GM18951 (cell line): ENCODE measurements around the gene RETSAT.
"Not testable (repeated sequence)": the region's sequence is repeated elsewhere in the genome, so short reads cannot be mapped to it uniquely, and the experiment has no call there.

Experiments used
- POLR2A ChIP-seq: IDR thresholded peaks from 4 replicates; pipeline ENCODE4 v1.6.1; 2011; ENCODE audit warnings: mild to moderate bottlenecking; ENCODE audit not compliant: insufficient read length, insufficient read depth; ENCODE audit errors: extremely low read depth
- in situ Hi-C: fragments of 300-500 bp; cut with MboI; formaldehyde crosslinking; loops from one replicate; pipeline ENCODE4 v1.12.0; 2022; ENCODE audit warnings: low sequenced_read_pairs, mixed read lengths, inconsistent platforms; ENCODE audit not compliant: unreplicated experiment

Gene RETSAT

GRCh38 chr2:85319796-85320195, 34.5 kb downstream of the RETSAT start:
- in situ Hi-C loops = no loop called here
- TF ChIP-seq POLR2A = no peak

GRCh38 chr2:85318222-85319074, 35.9 kb downstream of the RETSAT start:
- no peak for TF ChIP-seq POLR2A
- in situ Hi-C loops = no loop called here

- in situ Hi-C loops = not testable (repeated sequence)
Observed at GRCh38 chr2:85315921-85316320, 38.4 kb downstream of the RETSAT start.

- TF ChIP-seq POLR2A = no peak
- in situ Hi-C loops = no loop called here
Observed at GRCh38 chr2:85314884-85315242, 39.5 kb downstream of the RETSAT start.

DNA sequence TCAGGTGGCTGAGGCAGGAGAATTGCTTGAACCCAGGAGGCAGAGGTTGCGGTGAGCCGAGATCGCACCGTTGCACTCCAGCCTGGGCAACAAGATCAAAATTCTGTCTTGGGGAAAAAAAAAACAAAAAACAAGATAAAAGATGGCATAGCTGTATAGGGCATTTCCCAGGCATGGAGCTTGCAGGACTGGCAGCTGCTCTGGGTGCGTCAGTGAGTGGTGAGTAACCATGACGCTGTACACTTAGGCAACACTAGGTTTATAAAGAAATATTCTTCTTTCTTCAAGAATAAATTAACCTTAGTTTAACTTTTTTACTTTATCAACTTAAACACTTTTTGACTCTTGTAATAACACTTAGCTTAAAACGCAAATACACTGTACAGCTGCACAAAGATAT, 41.9 kb downstream of the RETSAT start:
- in situ Hi-C loops = no loop called here
- no peak for TF ChIP-seq POLR2A

DNA sequence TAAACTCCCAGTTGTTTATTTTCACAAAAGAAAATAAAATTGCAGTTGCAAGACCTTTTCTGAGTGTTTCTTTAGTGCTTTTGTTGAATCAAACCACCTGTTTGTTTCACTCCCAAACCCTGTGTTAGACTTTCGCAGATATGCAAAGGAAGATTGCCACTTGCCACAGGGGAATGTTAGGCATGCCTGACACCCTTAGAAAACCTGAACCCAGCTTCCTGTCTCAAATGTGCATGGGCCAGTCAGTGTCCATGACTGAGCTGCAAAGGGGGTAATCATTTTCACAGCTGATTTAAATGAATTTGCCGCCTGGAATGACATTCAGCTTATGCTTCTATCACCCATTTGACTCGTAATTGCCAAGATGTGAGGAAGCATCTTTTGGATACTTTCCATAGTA, 44.0 kb downstream of the RETSAT start:
- in situ Hi-C loops = no loop called here
- no peak for TF ChIP-seq POLR2A

- in situ Hi-C loops = no loop called here
- TF ChIP-seq POLR2A = no peak
Observed at GRCh38 chr2:85309699-85310321, 44.5 kb downstream of the RETSAT start.

DNA sequence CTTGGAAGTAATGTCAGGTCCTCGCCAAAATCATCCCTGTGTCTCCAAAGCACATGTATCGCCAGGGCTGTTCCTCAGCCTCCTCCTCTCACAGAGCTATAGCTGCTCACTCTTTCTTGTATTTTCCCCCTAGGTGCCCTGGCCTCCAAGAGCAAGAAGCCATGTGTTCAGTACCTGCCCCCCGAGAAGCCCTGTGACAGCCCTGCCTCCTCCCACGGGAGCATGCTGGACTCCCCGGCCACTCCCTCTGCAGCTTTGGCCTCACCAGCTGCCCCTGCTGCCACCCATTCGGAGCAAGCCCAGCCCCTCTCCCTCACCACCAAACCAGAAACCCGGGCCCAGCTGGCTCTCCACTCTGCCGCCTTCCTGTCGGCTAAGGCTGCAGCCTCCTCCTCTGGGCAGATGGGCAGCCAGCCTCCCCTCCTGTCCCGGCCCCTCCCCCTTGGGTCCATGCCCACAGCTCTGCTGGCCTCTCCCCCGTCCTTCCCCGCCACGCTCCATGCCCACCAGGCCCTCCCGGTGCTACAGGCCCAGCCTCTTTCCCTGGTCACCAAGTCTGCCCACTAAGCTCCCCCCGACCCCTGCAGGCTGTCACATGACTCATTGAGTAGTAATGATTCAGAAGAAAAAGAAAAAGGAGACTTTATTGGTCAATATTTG, 45.3 kb downstream of the RETSAT start:
- in situ Hi-C loops = no loop called here
- TF ChIP-seq POLR2A = peak; percentile 10

GRCh38 chr2:85308201-85308600, 46.1 kb downstream of the RETSAT start:
- in situ Hi-C loops = no loop called here
- no peak for TF ChIP-seq POLR2A

DNA sequence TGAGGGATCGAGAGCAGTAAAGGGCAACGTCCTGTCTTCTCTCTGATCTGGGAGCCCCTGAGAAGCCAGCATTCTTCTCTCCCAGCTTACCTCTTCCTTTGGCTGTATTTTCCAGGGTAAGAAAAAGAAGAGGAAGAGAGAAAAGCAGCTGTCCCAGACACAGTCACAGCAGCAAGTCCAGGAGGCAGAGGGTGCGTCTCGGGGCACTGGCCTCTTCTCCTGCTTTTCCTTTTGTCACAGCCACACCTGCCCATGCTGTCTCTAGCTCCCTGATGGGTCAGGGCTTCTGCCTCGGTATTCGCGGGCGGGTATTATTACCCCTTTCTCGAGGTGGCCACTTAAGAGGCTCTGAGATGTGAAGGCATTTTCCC, 46.8 kb downstream of the RETSAT start:
- no peak for TF ChIP-seq POLR2A
- in situ Hi-C loops = no loop called here

DNA sequence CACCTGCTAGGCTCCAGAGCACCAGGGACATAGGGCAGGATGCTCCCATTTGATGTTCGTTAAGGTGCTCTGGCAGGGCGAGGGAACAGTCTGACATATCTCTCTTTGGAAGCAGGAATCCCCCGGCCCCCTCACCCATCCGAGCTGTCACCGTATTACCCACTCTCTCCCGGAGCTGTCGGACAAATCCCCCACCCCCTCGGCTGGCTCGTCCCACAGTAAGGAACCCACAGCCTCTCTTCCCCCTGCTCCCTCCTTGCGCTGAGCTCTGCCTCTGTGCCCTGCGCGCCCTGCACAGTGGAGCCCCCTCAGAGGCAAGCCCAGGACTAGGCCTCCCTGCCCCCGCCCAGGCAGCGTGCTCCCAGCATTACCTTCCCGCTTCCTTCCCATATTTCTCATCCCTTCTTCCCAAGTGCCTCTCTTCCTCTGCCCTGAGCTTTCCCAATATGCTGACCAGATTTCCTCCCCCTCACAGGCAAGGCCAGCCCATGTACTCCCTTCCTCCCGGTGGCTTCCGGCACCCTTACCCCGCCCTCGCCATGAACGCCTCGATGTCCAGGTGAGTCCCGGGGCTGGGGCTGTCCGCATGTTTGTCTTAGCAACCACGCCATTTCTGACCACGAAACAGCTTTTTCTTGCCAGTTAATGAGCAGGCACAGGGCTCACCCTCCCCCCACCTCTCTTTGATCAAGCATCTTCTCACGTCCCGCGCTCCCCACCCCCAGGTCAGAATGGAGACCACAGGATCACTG, 50.4 kb downstream of the RETSAT start:
- in situ Hi-C loops = no loop called here
- no peak for TF ChIP-seq POLR2A

DNA sequence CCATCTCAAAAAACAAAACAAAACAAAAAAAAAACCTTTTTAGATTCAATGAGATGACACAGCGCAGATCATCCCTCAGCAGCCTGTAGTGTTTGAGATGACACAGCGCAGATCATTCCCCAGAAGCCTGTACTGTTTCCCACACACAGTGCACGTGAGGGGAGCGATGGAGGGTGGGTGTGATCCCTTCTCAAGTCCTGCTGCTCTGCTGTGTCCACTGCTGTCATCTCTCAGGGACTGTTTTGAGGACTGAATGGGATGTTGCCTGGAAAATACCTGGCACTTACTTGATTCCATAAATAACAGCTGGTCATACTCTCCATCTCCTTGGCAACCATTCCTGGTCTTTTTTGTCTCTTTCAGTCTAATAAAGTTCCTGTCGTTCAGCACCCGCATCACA, 52.2 kb downstream of the RETSAT start:
- TF ChIP-seq POLR2A = no peak
- in situ Hi-C loops = no loop called here
